ENCODE results near the gene CD300LG. TPM values are rescaled to one million over a fixed set of nuclear protein-coding genes. Genes with fewer than 3 reads are reported as not detected.

Gene CD300LG
- total and polyA plus RNA-seq, 9 donors, result 0.13 to 6.8 (median 2.1) TPM

DNA sequence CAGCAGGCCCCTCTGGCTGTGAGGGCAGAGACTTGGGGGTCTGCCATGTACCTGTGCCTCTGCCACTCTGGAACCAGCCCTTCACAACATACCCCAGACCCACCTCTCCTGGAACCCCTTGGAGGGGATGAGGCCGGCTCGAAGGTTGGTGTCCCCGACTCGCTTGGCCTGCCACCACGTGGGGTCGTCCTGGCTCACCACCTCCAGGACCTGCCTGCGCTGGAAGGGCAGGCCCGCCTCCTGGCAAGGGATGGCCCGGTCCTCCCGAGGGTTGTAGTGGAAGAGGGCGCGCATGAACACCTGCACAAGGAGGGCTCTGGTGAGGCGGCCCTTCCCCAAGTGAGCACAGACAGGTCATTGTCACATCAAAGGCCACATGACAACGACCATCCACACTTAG lies 26.2 kb upstream of the CD300LG start:
- Histone ChIP-seq H3K36me3 (no peaks in the 10 kb centered on the region), H3K9me3 (no peaks in the 10 kb centered on the region), H3K27me3 (no peaks in the 10 kb centered on the region), H3K4me1 (ENCODE audit: insufficient read depth) (no peaks in the 10 kb centered on the region), H3K4me3 (no peak overlapping the region), H3K27ac (no peak overlapping the region)
- TF ChIP-seq, protein P1, sequence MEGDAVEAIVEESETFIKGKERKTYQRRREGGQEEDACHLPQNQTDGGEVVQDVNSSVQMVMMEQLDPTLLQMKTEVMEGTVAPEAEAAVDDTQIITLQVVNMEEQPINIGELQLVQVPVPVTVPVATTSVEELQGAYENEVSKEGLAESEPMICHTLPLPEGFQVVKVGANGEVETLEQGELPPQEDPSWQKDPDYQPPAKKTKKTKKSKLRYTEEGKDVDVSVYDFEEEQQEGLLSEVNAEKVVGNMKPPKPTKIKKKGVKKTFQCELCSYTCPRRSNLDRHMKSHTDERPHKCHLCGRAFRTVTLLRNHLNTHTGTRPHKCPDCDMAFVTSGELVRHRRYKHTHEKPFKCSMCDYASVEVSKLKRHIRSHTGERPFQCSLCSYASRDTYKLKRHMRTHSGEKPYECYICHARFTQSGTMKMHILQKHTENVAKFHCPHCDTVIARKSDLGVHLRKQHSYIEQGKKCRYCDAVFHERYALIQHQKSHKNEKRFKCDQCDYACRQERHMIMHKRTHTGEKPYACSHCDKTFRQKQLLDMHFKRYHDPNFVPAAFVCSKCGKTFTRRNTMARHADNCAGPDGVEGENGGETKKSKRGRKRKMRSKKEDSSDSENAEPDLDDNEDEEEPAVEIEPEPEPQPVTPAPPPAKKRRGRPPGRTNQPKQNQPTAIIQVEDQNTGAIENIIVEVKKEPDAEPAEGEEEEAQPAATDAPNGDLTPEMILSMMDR (IDR thresholded peaks at IDR 0.05), result no peak
- DNase-seq, result no peak
- intact Hi-C loops (cut with DNase I), result no loop called here
- 89 to 92% (median 90%) methylated on average over 14 of the region's 14 CpGs for WGBS, 3 donors

DNA sequence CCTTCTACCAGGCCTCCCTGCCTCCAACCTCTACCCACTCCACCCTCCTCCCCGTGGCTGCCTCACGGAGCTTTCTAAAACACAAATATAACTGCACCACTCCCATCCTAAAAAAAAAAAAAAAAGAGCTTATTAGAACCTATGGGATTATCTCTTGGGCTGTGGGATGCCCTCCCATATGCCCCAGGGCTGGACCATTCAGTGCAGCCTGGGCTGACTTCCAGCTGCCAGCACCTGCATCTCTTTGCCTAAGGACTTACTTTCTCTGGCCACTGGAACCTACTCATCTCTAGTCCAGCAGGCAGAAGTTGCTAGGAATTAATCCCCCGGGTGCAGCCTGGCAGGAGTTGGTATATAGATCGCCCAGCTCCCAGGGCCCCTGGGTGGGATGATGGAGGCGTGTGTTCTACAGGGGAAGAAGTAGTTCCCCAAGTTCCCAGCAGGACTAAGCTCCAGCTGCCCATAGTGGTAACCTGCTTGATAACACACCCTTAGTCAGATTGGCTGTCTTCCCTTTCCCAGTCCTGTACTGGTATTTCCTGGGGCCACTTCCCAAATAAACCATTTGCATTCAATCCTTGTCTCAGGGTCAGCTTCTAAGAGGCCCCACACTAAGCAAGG lies 24.3 kb upstream of the CD300LG start:
- DNase-seq, result no peak
- 83 to 95% (median 90%) methylated on average over 5 of the region's 5 CpGs for WGBS, 3 donors
- H3K27me3 ChIP-seq, result no peaks in the 10 kb centered on the region
- no peak for TF ChIP-seq EP300 (IDR thresholded peaks at IDR 0.05)
- TF ChIP-seq, protein P1 (IDR thresholded peaks at IDR 0.05), result no peak
- no peak for TF ChIP-seq POLR2A (IDR thresholded peaks at IDR 0.05)
- no peaks in the 10 kb centered on the region for H3K36me3 ChIP-seq
- no peaks in the 10 kb centered on the region for H3K4me1 ChIP-seq (ENCODE audit: insufficient read depth)
- H3K4me3 ChIP-seq, result no peak overlapping the region
- H3K27ac ChIP-seq, result no peak overlapping the region
- intact Hi-C loops (cut with DNase I), result no loop called here
- no peaks in the 10 kb centered on the region for H3K9me3 ChIP-seq

DNA sequence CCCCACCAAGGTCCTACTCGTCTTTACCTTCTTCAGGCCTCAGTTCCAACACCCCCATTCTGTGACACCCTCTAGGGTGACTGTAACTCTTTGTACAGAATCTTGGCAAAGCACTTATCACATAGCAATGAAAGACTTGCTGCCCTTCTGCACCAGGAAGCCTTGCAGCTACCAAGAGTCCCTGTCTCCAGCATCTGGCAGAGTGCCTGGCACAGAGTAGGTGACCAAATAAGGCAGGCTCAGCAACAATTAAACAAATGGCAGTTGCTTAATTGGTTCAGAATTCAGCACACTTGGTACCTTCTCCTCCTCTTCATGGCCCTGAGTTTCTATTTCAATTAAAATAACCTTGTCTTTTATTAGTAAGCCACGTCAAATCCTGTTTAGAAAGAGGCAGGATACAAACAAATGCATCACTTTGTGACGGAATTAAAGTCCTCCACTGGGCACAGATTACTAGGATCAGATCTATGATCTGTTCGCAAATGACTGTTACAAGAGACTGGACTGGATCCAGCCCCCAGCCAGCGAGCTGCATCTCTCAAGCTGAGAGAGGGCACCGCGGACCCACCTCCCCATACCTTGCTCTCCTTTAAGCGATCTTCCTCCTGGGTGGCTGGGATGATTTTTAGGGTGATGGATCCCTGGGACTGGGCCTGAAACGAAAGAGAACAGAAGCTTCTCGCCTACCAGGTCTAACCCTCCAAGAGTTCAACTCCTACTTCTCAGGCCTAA lies 23.5 kb upstream of the CD300LG start:
- Histone ChIP-seq H3K4me1 (ENCODE audit: insufficient read depth) (no peaks in the 10 kb centered on the region), H3K27ac (no peak overlapping the region), H3K27me3 (no peaks in the 10 kb centered on the region), H3K36me3 (no peaks in the 10 kb centered on the region), H3K9me3 (no peaks in the 10 kb centered on the region), H3K4me3 (no peak overlapping the region)
- TF ChIP-seq POLR2A (IDR thresholded peaks at IDR 0.05), result no peak
- TF ChIP-seq EP300 (IDR thresholded peaks at IDR 0.05), result no peak
- TF ChIP-seq, protein P1 (IDR thresholded peaks at IDR 0.05), result no peak
- WGBS, 3 donors, result 87 to 88% (median 88%) methylated on average over 10 of the region's 10 CpGs
- intact Hi-C loops (cut with DNase I), result no loop called here
- no peak for DNase-seq

DNA sequence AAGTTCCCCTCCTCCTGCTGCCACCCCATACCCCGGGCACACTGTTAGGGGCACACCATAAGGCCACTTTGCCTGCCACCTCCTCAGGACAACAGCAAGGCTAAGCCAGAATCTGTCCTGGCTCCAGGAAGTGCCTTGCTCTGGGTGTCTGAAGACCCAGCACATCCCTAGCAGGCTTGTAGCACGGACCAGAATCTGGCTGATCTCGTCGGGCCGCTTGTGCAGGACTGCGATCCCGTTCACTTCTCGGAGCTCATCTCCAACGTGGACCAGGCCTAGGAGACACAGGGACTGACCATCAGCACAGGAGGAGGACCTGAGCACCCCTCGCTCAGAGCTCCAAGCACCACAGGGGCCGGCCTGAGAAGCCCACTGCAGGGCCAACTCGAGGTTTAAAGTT lies 21.4 kb upstream of the CD300LG start:
- Histone ChIP-seq H3K4me1 (ENCODE audit: insufficient read depth) (no peaks in the 10 kb centered on the region), H3K4me3 (no peak overlapping the region), H3K9me3 (no peaks in the 10 kb centered on the region), H3K36me3 (no peaks in the 10 kb centered on the region), H3K27me3 (no peaks in the 10 kb centered on the region), H3K27ac (no peak overlapping the region)
- no peak for TF ChIP-seq POLR2A (IDR thresholded peaks at IDR 0.05)
- no peak for TF ChIP-seq EP300 (IDR thresholded peaks at IDR 0.05)
- TF ChIP-seq, protein P1 (IDR thresholded peaks at IDR 0.05), result no peak
- 91 to 95% (median 95%) methylated on average over 9 to 12 of the region's 12 CpGs for WGBS, 3 donors
- no peak for DNase-seq
- intact Hi-C loops (cut with DNase I), result no loop called here

Measured in ovary (tissue), 9 donors.